Adrenal gland (tissue), 5 donors: ENCODE measurements around the gene MAJIN.

Experiments used
- POLR2A ChIP-seq, 2 donors: fragments of 450-650 bp; IDR thresholded peaks; one replicate each; pipeline ENCODE4 v1.6.1; 2017; ENCODE audit warnings: antibody characterized with exemption in 2 of 2, mild to moderate bottlenecking in 2 of 2, moderate library complexity in 1 of 2
- TF ChIP-seq, protein P1 (sequence below), 6 experiments: fragments of 450-650 bp in 4 of 6; fragments of 200-600 bp in 2 of 6; sonication (generic) in 1 of 6; IDR thresholded peaks; 1 replicate in 5 of 6; 2 replicates in 1 of 6; pipeline versions ENCODE4 v1.5.1 to v1.8.0; 2016 to 2021; ENCODE audit warnings: antibody characterized with exemption in 6 of 6, mild to moderate bottlenecking in 2 of 6, moderate library complexity in 1 of 6
- donor health status: DM: no; HTN: no; CAD: no.

- TF ChIP-seq, protein P1, sequence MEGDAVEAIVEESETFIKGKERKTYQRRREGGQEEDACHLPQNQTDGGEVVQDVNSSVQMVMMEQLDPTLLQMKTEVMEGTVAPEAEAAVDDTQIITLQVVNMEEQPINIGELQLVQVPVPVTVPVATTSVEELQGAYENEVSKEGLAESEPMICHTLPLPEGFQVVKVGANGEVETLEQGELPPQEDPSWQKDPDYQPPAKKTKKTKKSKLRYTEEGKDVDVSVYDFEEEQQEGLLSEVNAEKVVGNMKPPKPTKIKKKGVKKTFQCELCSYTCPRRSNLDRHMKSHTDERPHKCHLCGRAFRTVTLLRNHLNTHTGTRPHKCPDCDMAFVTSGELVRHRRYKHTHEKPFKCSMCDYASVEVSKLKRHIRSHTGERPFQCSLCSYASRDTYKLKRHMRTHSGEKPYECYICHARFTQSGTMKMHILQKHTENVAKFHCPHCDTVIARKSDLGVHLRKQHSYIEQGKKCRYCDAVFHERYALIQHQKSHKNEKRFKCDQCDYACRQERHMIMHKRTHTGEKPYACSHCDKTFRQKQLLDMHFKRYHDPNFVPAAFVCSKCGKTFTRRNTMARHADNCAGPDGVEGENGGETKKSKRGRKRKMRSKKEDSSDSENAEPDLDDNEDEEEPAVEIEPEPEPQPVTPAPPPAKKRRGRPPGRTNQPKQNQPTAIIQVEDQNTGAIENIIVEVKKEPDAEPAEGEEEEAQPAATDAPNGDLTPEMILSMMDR (IDR thresholded peaks at IDR 0.05): no peak
- no peak for TF ChIP-seq POLR2A (IDR thresholded peaks at IDR 0.05)
Measured at GRCh38 chr11:64932324-64932723, 39.6 kb downstream of the MAJIN start.
